ENCODE results near the gene CAPS. TPM values are rescaled to one million over a fixed set of nuclear protein-coding genes. Genes with fewer than 3 reads are reported as not detected.

CAPS gene
- total RNA-seq, 1 experiment from 2014 or later = 0.92 TPM

- Histone ChIP-seq H3K4me3 (ENCODE audit: low read depth, low read length, poor library complexity, severe bottlenecking) (no peak overlapping the region), H3K27me3 (replicated peaks; ENCODE audit: insufficient read depth, low read depth, low read length, poor library complexity) (no peaks in the 10 kb centered on the region), H3K36me3 (ENCODE audit: insufficient read depth, low read length, poor library complexity, severe bottlenecking) (peaks cover 37% of the 10 kb centered on the region), H3K27ac (ENCODE audit: low read depth, low read length, poor library complexity, severe bottlenecking) (no peak overlapping the region), H3K4me1 (ENCODE audit: insufficient read depth, low read length, poor library complexity, severe bottlenecking) (no peaks in the 10 kb centered on the region), H3K9me3 (ENCODE audit: low read depth, low read length, poor library complexity, severe bottlenecking) (no peaks in the 10 kb centered on the region)
- DNase-seq (ENCODE audit: low spot score) = no peak
- no peak for TF ChIP-seq EZH2 (IDR thresholded peaks at IDR 0.05; ENCODE audit: borderline replicate concordance, low read depth, low read length, poor library complexity, severe bottlenecking)
- TF ChIP-seq, protein P1, sequence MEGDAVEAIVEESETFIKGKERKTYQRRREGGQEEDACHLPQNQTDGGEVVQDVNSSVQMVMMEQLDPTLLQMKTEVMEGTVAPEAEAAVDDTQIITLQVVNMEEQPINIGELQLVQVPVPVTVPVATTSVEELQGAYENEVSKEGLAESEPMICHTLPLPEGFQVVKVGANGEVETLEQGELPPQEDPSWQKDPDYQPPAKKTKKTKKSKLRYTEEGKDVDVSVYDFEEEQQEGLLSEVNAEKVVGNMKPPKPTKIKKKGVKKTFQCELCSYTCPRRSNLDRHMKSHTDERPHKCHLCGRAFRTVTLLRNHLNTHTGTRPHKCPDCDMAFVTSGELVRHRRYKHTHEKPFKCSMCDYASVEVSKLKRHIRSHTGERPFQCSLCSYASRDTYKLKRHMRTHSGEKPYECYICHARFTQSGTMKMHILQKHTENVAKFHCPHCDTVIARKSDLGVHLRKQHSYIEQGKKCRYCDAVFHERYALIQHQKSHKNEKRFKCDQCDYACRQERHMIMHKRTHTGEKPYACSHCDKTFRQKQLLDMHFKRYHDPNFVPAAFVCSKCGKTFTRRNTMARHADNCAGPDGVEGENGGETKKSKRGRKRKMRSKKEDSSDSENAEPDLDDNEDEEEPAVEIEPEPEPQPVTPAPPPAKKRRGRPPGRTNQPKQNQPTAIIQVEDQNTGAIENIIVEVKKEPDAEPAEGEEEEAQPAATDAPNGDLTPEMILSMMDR (conservative IDR thresholded peaks at IDR 0.05; ENCODE audit: low read depth, low read length) = no peak
- intact Hi-C loops (cut with micrococcal nuclease; ENCODE audit: unreplicated experiment) = no loop called here
- ChIA-PET CTCF (no interaction called here), POLR2A (ENCODE audit: low non-redundant PET) (no interaction called here)
- BruUV-seq (replicated peaks) = no TSS peak
Measured at GRCh38 chr19:5914358-5914774, 312 bp downstream of the CAPS start.

DNA sequence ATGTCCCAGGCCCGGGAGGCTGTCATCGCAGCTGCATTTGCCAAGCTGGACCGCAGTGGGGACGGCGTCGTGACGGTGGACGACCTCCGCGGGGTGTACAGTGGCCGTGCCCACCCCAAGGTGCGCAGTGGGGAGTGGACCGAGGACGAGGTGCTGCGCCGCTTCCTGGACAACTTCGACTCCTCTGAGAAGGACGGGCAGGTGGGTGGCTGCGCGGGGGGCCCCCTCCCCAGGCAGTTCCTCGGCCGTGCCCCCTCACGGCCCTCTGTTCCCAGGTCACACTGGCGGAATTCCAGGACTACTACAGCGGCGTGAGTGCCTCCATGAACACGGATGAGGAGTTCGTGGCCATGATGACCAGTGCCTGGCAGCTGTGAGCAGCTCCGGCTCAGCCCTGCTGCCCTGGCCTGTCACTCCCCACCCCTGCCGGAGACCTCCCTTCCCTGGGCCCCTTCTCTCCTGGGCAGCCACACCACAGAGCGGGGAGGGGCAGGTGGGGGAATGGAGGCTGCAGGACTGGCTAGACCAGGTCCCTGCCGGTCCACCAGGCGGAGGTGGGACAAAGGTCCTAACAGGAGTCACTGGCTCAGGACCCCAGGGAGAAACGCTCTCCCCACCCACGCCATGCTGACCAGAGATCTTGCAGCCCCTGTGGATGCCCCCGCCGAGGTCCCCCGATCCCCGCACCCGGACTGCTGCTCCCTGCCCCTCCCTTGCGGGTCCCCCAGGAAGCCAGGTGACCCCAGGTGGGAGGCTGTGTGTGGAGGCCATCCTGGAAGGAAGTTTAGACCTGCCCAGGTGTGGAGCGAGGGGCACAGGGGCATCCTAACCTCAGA is 1.1 kb downstream of the CAPS start:
- CTCF ChIA-PET = no interaction called here
- no peak overlapping the region for H3K27ac ChIP-seq (ENCODE audit: low read depth, low read length, poor library complexity, severe bottlenecking)

DNA sequence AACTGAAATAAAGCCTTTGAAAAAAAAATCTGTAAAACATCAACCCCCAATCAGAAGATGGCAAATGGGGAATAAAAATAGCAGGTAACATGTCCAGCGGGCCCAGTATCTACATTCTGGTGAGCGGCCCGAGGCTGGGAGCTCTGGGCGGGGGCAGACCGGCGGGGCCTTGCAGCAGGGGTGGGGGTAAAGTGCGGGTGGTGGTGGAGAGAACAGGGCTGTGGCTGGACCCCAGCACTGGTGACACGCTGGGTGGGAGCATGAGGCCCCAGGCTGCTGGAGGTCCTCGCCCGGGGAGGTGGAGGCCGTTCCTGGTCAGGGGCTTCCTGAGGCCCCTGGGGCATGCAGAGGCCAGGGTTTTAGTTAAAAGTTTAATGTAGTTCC is 1.7 kb downstream of the CAPS start:
- POLR2A ChIA-PET (ENCODE audit: low non-redundant PET) = no interaction called here
- intact Hi-C loops (cut with micrococcal nuclease; ENCODE audit: unreplicated experiment) = no loop called here
- CTCF ChIA-PET = no interaction called here
- Histone ChIP-seq H3K27ac (ENCODE audit: low read depth, low read length, poor library complexity, severe bottlenecking) (no peak overlapping the region), H3K4me3 (ENCODE audit: low read depth, low read length, poor library complexity, severe bottlenecking) (no peak overlapping the region), H3K36me3 (ENCODE audit: insufficient read depth, low read length, poor library complexity, severe bottlenecking) (peaks cover 46% of the 10 kb centered on the region), H3K27me3 (replicated peaks; ENCODE audit: insufficient read depth, low read depth, low read length, poor library complexity) (no peaks in the 10 kb centered on the region), H3K9me3 (ENCODE audit: low read depth, low read length, poor library complexity, severe bottlenecking) (no peaks in the 10 kb centered on the region), H3K4me1 (ENCODE audit: insufficient read depth, low read length, poor library complexity, severe bottlenecking) (no peaks in the 10 kb centered on the region)
- DNase-seq (ENCODE audit: low spot score) = no peak
- no TSS peak for BruUV-seq (replicated peaks)
- TF ChIP-seq, protein P1 (conservative IDR thresholded peaks at IDR 0.05; ENCODE audit: low read depth, low read length) = no peak

More for the DNA sequence above, 1.1 kb downstream of the CAPS start:
- peaks cover 44% of the 10 kb centered on the region for H3K36me3 ChIP-seq (ENCODE audit: insufficient read depth, low read length, poor library complexity, severe bottlenecking)
- no TSS peak for BruUV-seq (replicated peaks)
- no peak overlapping the region for H3K4me3 ChIP-seq (ENCODE audit: low read depth, low read length, poor library complexity, severe bottlenecking)
- H3K4me1 ChIP-seq (ENCODE audit: insufficient read depth, low read length, poor library complexity, severe bottlenecking) = no peaks in the 10 kb centered on the region
- intact Hi-C loops (cut with micrococcal nuclease; ENCODE audit: unreplicated experiment) = no loop called here
- no peak for DNase-seq (ENCODE audit: low spot score)
- POLR2A ChIA-PET (ENCODE audit: low non-redundant PET) = no interaction called here
- no peaks in the 10 kb centered on the region for H3K9me3 ChIP-seq (ENCODE audit: low read depth, low read length, poor library complexity, severe bottlenecking)
- no peaks in the 10 kb centered on the region for H3K27me3 ChIP-seq (replicated peaks; ENCODE audit: insufficient read depth, low read depth, low read length, poor library complexity)
- no peak for TF ChIP-seq EZH2 (IDR thresholded peaks at IDR 0.05; ENCODE audit: borderline replicate concordance, low read depth, low read length, poor library complexity, severe bottlenecking)
- TF ChIP-seq, protein P1 (conservative IDR thresholded peaks at IDR 0.05; ENCODE audit: low read depth, low read length) = no peak
